Activated CD4-positive, alpha-beta T cell treated with anti-CD3 and anti-CD28 coated beads, Interleukin-2, amount 50 U/mL, for 24 hours (primary cell): ENCODE results near the gene GRIN2A.

ENCODE experiments used
- DNase-seq, 2 donors: peaks; one replicate each; pipeline ENCODE4 v3.0.0-alpha.2; 2020; ENCODE audit warnings: low read depth in 1 of 2, low spot score in 1 of 2

The GRIN2A gene

DNA sequence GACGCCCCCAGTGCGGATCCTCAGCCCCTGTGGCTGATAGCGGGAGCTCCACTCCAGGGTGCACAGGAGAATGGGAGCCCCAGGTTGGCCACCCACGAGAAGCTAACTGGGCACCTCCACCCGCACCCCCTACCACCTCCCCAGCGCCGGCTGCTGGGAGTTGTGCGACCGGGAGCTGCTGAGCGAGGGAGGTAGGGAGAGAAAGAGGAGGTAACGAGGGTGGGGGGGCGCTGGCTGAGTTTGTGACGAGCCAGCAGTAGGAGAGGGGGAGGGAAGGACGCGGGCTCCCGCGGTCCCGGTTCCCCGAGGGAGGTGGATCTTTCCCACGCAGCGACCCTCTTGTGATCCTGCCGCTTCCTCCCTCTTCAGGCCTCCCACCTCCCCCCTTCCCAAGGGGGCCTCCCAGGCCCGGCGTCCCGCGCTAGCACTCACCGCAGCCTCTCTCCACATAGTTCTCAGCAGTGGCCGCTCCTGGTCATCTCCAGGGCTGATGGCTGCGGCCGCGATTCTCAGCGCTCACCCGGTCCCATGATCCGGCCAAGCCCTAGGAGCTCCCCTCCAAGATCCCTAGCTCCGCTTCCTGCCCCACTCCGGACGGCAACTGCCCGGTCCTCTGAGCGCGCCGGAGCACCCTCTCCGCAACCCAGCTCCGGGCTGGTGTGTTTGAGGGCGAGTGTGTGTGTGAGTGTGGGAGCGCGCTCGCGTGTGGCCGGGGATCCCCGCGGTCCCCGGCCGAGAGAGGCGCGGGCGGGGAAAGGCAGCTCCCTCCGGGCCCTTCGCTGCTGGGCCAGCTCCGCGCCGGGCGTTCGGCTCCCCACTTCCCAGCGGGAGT, at the start of gene GRIN2A:
Gene GRIN2A, minus strand, starts transcription at position 207 of the 832 bp plus-strand sequence. CDS start 2,017 bp downstream, outside the sequence.
- no peak for DNase-seq

DNA sequence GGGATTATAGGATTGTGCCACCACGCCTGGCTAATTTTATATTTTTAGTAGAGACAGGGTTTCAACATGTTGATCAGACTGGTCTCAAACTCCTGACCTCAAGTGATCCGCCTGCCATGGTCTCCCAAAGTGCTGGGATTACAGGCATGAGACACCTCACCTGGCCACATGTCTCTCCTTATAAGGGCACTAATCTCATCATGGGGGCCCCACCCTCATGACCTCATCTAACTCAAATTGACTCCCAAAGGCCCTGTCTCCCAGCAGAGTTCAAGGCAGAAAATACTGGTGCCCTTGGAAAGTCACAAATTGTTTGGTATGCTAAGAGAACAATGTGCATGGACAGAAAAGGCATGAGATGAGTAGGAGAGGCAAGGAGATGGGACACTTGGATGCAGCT, 49.3 kb upstream of the GRIN2A start:
- no peak for DNase-seq

DNA sequence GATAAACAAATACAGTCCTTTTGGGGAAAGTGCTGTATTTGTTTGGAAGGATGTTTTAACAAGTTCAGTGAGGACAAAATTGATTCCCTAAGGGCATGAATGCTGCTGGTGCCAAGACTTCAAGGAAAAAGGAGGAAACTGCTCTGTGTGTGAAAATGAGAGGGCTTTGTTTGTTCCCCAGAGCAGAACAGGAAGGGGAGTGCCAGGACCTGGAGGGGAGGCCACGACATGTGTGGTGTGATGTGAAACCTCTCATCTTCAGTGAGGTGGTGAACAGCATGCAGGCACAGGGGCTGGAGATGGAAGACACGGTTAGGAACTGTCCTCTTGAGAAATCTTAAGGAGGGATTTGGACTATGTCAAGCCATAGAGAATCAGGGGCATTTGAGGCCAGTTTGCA, 46.6 kb upstream of the GRIN2A start:
- DNase-seq: no peak

GRCh38 chr16:10226987-10227306, 44.7 kb upstream of the GRIN2A start:
- DNase-seq: no peak

DNA sequence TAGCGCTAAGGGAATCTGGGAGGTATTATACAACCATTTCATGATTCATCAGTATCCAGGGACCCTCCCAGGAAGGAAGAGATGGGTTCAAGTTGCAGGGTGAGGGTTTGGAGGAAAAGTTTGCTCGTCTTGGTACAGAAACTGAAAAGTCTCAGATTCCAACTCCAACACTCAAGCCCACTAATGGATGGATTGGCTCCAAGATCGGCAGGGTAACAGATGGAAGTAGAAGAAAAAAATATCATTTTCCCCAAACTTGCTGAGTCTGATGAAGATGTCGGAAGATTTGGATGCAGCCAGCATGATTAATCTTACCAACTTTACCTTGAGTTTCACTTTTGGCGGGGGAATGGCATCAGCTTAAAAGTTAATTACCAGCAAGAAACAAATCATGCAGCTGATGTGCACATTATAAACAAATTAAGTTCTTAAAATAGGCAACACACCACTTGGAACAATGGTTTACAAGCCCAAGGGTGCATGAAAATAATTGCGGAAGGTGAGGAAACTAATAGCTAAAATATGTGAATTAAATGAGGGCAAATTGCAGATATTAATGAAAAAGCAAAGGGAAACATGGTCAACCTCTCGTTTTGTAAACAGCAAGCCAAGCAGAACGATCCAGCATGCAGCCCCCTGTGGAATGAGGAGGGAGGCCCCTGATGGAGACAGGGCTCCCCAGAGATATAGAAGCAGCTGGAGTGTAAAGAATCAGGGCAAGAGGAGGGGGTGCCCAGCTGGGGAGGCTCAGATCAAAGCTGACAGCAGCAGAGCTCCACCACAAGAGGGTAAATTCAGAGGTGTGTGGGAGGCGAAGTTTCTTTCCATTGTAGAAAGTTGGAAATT, 44.1 kb upstream of the GRIN2A start:
- no peak for DNase-seq

DNA sequence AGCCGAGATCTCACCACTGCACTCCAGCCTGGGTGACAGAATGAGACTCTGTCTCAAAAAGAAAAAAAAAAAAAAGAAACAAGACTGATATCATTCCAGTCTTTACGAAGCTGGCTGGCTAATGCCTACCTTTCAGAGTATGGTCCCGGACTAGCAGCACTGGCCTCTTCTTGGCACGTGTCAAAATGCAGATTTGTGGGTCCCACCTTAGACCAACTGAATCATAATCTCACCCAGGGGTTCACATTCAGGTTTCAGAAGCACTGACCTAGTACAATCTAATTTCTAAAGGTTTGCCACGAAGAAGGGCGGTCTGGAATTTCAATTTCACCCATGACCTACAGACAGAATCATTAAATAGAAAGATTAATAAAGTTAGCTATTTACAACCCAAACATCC, 43.4 kb upstream of the GRIN2A start:
- no peak for DNase-seq

- no peak for DNase-seq
These were observed 42.6 kb upstream of the GRIN2A start for GRCh38 chr16:10224850-10225249.

- no peak for DNase-seq
These were observed 38.7 kb upstream of the GRIN2A start for GRCh38 chr16:10220942-10221341.

- DNase-seq: no peak
These were observed 37.5 kb upstream of the GRIN2A start for GRCh38 chr16:10219742-10220141.

GRCh38 chr16:10218490-10219206, 36.4 kb upstream of the GRIN2A start:
- no peak for DNase-seq

GRCh38 chr16:10213748-10214147, 31.5 kb upstream of the GRIN2A start:
- no peak for DNase-seq

- no peak for DNase-seq
These were observed 28.7 kb upstream of the GRIN2A start for GRCh38 chr16:10210944-10211343.

DNA sequence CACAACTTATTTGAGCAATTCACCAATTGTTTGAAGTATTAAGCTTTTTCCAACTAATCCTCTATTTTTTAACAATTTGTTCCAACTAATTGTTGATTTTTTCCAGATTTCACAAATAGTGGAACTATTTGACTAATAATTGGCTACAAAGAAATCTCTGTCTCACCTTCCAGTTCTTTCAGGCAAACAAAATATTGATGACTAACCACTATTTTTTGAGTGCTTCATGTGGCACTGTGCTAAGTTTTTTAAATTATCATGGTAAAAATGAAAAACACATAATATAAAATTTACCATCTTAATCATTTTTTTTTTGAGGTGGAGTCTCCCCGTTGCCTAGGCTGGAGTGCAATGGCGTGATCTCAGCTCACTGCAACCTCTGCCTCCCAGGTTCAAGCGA, 24.6 kb upstream of the GRIN2A start:
- no peak for DNase-seq

DNA sequence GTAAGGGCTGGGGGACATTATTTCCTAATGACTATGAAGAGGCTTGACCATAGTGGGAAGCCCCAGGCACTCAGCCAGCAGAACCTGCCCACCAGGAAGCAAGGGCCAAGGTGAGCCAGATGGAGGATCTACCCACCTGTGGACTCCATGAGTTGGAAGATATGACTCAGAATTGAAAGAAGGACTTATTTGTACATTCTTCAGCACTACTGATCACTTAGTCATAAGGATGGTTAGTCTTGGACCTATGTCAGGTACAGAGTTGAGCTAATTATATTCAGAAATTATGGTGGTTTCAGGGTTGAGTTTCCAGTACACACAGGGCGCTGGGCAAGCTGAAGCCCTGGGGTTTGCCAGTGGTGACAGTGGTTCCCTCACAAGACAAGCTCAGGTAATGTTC, 24.0 kb upstream of the GRIN2A start:
- DNase-seq: no peak

DNA sequence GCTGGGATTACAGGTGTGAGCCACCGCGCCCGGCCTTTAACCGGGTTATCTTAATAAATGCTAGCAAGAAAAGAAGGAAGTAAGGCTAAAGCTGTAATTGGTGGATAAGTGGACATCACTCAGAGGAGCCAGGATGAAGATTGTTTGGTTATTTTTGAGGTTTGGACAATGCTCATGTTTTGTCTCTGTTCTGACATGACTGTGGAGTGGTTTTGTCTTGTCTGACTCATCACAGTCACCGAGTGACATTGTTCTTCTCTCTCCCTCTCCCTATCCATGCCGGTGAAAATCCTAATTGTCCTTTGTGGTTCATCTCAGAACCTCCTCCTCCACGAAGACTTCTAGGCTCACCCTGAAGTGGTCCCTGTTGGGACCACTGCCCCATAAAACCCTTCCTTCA, 23.5 kb upstream of the GRIN2A start:
- DNase-seq: no peak

- DNase-seq: no peak
These were observed 20.4 kb upstream of the GRIN2A start for GRCh38 chr16:10202649-10203048.

- DNase-seq: no peak
These were observed 18.7 kb upstream of the GRIN2A start for GRCh38 chr16:10200637-10201586.

DNA sequence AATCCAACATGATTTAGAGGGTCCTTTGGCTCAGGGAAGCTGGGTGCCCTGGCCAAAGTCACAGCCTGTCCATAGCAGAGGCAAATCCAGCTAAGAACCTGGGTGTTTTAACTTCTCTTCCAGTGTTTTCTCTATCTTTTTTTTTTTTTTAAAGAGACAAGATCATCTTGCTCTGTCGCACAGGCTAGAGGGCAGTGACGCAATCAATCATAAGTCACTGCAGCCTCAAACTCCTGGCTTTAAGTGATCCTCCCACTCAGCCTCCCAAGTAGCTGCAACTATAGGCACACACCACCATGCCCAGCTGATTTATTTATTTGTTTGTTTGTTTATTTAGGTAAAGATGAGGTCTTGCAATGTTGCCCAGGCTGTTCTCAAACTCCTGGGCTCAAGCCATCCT, 14.8 kb upstream of the GRIN2A start:
- DNase-seq: no peak

DNA sequence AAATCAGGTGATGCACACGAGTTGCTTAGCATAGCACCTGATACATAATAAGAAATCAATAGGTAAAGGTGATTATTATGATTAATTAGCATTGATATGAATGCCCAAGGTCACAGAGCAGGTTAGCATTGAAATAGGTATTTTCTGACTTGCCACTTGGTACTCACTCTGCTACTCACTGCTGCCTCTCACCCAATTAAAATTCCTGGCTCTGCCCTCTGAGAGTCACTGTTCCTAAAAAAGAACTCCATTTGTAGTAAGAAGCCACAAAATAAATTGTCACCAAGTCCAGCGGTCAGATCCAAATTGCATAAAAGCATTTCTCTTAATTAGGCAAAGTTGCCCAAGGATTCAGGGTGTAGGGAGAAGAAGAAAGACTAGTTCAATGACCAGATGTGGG, 8.9 kb upstream of the GRIN2A start:
- DNase-seq: no peak

DNA sequence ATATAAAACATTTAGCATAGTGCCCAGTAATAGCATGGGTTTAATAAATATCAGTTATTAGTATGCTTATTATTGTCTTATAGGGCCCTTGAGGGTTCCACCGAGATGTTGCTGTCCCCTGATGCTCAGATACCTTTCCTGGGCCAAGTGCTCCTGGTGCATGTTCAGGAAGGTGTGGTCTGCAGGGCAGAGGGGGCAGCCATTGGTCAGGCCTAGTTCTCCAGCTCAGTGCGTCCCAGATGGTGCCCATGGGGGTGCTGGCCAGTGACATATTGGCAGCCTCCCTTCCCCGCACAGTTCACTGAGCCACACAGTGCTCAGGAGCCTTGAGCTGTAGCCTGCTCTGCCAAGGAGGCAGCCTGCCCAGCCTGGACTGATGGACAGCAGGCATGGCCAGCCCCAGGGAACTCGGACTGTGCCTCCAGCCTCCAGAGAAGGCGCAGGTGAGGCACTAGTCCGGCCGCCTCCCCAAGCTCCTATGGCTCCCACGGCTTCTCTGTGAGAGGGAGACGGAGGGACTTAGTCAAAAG, 7.7 kb upstream of the GRIN2A start:
- DNase-seq: no peak
